ENCODE data around the gene UMOD. TPM values are rescaled to one million over a fixed set of nuclear protein-coding genes. Genes with fewer than 3 reads are reported as not detected.
A peak's percentile ranks its signal among the peaks of the same experiment; 100 is the strongest.

The UMOD gene
- total RNA-seq, 1 experiment from 2014 or later, result not detected

DNA sequence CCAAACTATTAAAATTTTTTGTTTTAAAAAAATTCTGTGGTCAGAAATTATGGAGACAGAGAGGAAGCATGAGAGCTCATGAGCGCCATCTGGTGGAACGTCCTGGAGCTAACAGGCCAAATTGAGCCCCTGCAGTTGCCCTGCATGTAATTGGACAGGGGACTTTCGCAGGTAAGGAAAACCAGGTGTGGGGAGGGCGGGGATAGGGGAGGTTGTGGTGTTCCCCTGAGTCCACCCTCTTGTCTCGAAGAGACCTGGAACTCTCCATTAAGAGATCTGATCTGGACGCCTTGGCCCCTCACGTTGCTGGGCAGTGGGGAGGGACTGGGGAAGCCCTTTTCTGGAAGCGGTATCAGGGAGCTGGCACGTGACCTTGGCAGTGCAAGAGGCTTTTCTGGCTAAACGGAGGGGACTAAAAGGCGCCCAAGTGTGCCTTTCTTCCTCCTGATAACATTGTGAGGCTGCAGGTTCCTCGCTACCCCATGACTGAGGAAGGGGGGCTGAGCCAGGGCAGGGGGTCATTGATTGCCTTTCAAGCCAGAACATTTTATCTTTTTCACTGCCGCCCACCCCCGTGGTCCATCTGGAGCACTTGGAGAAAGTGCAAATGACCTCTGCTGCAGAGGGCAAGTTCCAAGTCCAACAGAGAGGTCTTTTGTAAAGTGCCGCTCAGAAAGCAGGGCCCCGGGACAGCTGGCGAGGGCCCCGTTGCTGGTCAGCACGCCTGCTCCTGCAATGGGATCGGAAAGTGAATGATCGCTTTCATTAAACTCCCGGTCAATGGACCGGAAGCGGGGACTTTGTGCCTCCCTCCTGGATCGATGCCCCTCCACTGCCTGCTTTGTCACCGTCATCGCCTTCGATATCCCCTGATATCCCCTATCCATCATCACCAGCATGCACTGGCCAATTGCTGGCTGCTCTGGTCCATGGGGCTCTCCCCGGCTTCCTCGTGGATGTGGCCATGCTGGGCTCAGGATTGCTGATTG lies 33.6 kb upstream of the UMOD start:
- BruUV-seq (replicated peaks), result no TSS peak
- TF ChIP-seq, protein P1, sequence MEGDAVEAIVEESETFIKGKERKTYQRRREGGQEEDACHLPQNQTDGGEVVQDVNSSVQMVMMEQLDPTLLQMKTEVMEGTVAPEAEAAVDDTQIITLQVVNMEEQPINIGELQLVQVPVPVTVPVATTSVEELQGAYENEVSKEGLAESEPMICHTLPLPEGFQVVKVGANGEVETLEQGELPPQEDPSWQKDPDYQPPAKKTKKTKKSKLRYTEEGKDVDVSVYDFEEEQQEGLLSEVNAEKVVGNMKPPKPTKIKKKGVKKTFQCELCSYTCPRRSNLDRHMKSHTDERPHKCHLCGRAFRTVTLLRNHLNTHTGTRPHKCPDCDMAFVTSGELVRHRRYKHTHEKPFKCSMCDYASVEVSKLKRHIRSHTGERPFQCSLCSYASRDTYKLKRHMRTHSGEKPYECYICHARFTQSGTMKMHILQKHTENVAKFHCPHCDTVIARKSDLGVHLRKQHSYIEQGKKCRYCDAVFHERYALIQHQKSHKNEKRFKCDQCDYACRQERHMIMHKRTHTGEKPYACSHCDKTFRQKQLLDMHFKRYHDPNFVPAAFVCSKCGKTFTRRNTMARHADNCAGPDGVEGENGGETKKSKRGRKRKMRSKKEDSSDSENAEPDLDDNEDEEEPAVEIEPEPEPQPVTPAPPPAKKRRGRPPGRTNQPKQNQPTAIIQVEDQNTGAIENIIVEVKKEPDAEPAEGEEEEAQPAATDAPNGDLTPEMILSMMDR (conservative IDR thresholded peaks at IDR 0.05; ENCODE audit: low read depth, low read length), result peak; percentile 83
- TF ChIP-seq EZH2 (IDR thresholded peaks at IDR 0.05; ENCODE audit: borderline replicate concordance, low read depth, low read length, poor library complexity, severe bottlenecking), result no peak
- intact Hi-C loops (cut with micrococcal nuclease; ENCODE audit: unreplicated experiment), result loop anchor here (10.0 kb wide), 2 partner anchors 781 to 821 kb away; no protein-coding TSS in a partner anchor
- Histone ChIP-seq H3K36me3 (ENCODE audit: insufficient read depth, low read length, poor library complexity, severe bottlenecking) (no peaks in the 10 kb centered on the region), H3K9me3 (ENCODE audit: low read depth, low read length, poor library complexity, severe bottlenecking) (no peaks in the 10 kb centered on the region), H3K27ac (ENCODE audit: low read depth, low read length, poor library complexity, severe bottlenecking) (no peak overlapping the region), H3K4me3 (ENCODE audit: low read depth, low read length, poor library complexity, severe bottlenecking) (no peak overlapping the region), H3K4me1 (ENCODE audit: insufficient read depth, low read length, poor library complexity, severe bottlenecking) (no peaks in the 10 kb centered on the region), H3K27me3 (replicated peaks; ENCODE audit: insufficient read depth, low read depth, low read length, poor library complexity) (peaks cover 7% of the 10 kb centered on the region)
- ChIA-PET POLR2A (ENCODE audit: low non-redundant PET) (interaction anchor here (0.6 kb wide), 1 partner anchor 611 kb away, joined by 3 read pairs; no protein-coding TSS in a partner anchor), CTCF (interaction anchor here (0.6 to 3.6 kb wide), 12 partner anchors 8 to 1219 kb away, joined by 3 to 43 read pairs (median 4); no protein-coding TSS in a partner anchor)
- DNase-seq (ENCODE audit: low spot score), result peak; percentile 43

DNA sequence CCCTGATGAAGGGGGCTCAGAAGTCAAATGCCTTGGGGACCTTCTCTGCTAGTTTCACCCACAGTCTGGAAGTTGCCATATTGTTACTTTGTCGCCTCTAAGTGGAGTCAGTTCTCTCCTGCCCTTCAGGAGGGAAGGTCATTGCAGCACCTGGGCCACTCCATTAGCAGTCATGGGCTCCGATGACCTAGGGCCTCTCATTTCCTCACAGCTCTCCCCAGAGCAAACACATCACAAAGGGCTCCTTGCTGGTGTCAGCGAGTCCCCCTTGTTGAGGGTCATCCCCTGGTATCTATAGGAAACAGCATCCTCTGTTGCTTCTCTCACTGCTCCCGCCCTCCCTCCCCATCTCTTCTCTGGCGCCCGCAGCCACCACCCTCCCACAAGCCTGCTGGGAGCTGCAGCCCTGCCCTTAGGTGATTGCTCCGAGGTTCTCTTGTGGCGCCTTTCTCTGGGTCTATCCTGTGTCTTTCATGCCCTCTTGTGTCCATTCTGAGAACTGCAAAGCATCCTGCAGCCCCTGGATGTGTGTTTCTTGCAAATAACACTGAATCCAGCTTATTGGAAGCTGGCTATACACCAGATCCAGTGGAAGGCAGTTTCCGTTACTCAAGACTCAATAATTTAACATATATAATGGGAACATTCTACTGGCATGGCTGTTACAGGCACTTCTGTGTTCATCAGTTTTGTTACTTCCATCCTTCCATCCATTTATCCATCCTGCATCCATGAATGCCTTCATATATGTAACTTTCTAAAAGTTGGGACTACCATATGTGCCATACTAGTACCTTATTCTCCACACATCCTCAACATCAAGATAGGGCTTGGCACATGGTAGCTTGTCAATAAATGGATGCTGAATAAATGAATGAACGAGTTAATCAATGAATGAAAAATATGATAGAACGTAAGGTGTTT lies 30.9 kb upstream of the UMOD start:
- Histone ChIP-seq H3K27me3 (replicated peaks; ENCODE audit: insufficient read depth, low read depth, low read length, poor library complexity) (peaks cover 7% of the 10 kb centered on the region), H3K4me1 (ENCODE audit: insufficient read depth, low read length, poor library complexity, severe bottlenecking) (no peaks in the 10 kb centered on the region), H3K36me3 (ENCODE audit: insufficient read depth, low read length, poor library complexity, severe bottlenecking) (no peaks in the 10 kb centered on the region), H3K27ac (ENCODE audit: low read depth, low read length, poor library complexity, severe bottlenecking) (no peak overlapping the region), H3K4me3 (ENCODE audit: low read depth, low read length, poor library complexity, severe bottlenecking) (no peak overlapping the region), H3K9me3 (ENCODE audit: low read depth, low read length, poor library complexity, severe bottlenecking) (no peaks in the 10 kb centered on the region)
- no TSS peak for BruUV-seq (replicated peaks)
- TF ChIP-seq, protein P1 (conservative IDR thresholded peaks at IDR 0.05; ENCODE audit: low read depth, low read length), result peak; percentile 79
- TF ChIP-seq EZH2 (IDR thresholded peaks at IDR 0.05; ENCODE audit: borderline replicate concordance, low read depth, low read length, poor library complexity, severe bottlenecking), result no peak
- POLR2A ChIA-PET (ENCODE audit: low non-redundant PET), result no interaction called here
- CTCF ChIA-PET, result interaction anchor here (0.5 to 3.6 kb wide), 6 partner anchors 189 to 484 kb away, joined by 3 to 43 read pairs (median 3); no protein-coding TSS in a partner anchor
- intact Hi-C loops (cut with micrococcal nuclease; ENCODE audit: unreplicated experiment), result loop anchor here (2.0 to 10.0 kb wide), 3 partner anchors 477 to 819 kb away; no protein-coding TSS in a partner anchor
- DNase-seq (ENCODE audit: low spot score), result peak; percentile 74

Measured in A673 (cell line).